Endodermal cell (in vitro differentiated cells): Measurements from ENCODE around the gene ORC6. TPM values are rescaled to one million over a fixed set of nuclear protein-coding genes. Genes with fewer than 3 reads are reported as not detected.

ENCODE experiments used
- DNase-seq: peaks from one replicate; pipeline ENCODE4 v3.0.0-alpha.2; 2017
- H3K27ac ChIP-seq: 2 replicates; pipeline ENCODE4 v1.5.1; 2013; ENCODE audit warnings: mild to moderate bottlenecking, low read depth, low read length, moderate library complexity
- H3K27me3 ChIP-seq: 2 replicates; pipeline ENCODE4 v1.6.1; 2013; ENCODE audit warnings: mild to moderate bottlenecking, low read length, moderate library complexity; ENCODE audit not compliant: insufficient read depth, control insufficient read depth, poor library complexity, severe bottlenecking
- H3K36me3 ChIP-seq: 2 replicates; pipeline ENCODE4 v1.7.0; 2013; ENCODE audit warnings: mild to moderate bottlenecking, low read length, moderate library complexity; ENCODE audit not compliant: control insufficient read depth, insufficient read depth
- H3K4me1 ChIP-seq: one replicate; pipeline ENCODE4 v1.7.0; 2013; ENCODE audit warnings: low read length; ENCODE audit not compliant: control insufficient read depth, insufficient read depth
- H3K4me3 ChIP-seq: 2 replicates; pipeline ENCODE4 v1.5.1; 2013; ENCODE audit warnings: mild to moderate bottlenecking, low read length, moderate library complexity
- H3K9ac ChIP-seq: 2 replicates; pipeline ENCODE4 v1.6.1; 2013; ENCODE audit warnings: mild to moderate bottlenecking, low read length, moderate library complexity; ENCODE audit not compliant: poor library complexity, severe bottlenecking; ENCODE audit errors: extremely low read depth
- H3K9me3 ChIP-seq: 2 replicates; pipeline ENCODE4 v1.6.1; 2013; ENCODE audit warnings: mild to moderate bottlenecking, low read length, moderate library complexity; ENCODE audit not compliant: control insufficient read depth
- H3K27ac Mint-ChIP-seq: 2 replicates; pipeline ENCODE4 v1.8.0; 2020; ENCODE audit warnings: mixed read lengths
- H3K27me3 Mint-ChIP-seq: 2 replicates; pipeline ENCODE4 v1.8.0; 2021; ENCODE audit warnings: mild to moderate bottlenecking, mixed read lengths; ENCODE audit not compliant: insufficient read depth
- H3K36me3 Mint-ChIP-seq: 2 replicates; pipeline ENCODE4 v1.8.0; 2020; ENCODE audit warnings: low read depth, mixed read lengths
- H3K4me1 Mint-ChIP-seq: 2 replicates; pipeline ENCODE4 v1.8.0; 2020; ENCODE audit warnings: mixed read lengths
- H3K4me3 Mint-ChIP-seq: 2 replicates; pipeline ENCODE4 v1.8.0; 2020; ENCODE audit warnings: mild to moderate bottlenecking, moderate library complexity, mixed read lengths
- H3K9me3 Mint-ChIP-seq: 2 replicates; pipeline ENCODE4 v1.8.0; 2020; ENCODE audit warnings: mild to moderate bottlenecking, mixed read lengths
- WGBS, 2 experiments: methylation state at CpG; one replicate each; pipeline versions ENCODE4 v1.1.5 to v1.1.7; 2013; ENCODE audit warnings: missing lambda C conversion rate in 2 of 2, mixed read lengths in 1 of 2; ENCODE audit not compliant: insufficient coverage in 1 of 2, insufficient read length in 1 of 2; 5-methylcytosine and 5-hydroxymethylcytosine counted together
- total RNA-seq, 2 donors: library from RNA; stranded (reverse); fragmentation: NEBNext Ultra II Directional in 1 of 2; extraction: Animal tissue kit (Norgen Biotek cat#: 25700) in 1 of 2; gene quantifications; 2 replicates in 1 of 2; 3 replicates in 1 of 2; pipeline ENCODE4 v1.2.1, GENCODE V29; 2021
- TF ChIP-seq, protein P1 (sequence below): fragments of 200-600 bp; sonication (generic); conservative IDR thresholded peaks from 2 replicates; pipeline ENCODE4 v1.5.0; 2021; ENCODE audit warnings: antibody characterized with exemption, mild to moderate bottlenecking

The ORC6 gene
- total RNA-seq, 2 donors from 2014 or later, result 94.9 to 128 TPM

DNA sequence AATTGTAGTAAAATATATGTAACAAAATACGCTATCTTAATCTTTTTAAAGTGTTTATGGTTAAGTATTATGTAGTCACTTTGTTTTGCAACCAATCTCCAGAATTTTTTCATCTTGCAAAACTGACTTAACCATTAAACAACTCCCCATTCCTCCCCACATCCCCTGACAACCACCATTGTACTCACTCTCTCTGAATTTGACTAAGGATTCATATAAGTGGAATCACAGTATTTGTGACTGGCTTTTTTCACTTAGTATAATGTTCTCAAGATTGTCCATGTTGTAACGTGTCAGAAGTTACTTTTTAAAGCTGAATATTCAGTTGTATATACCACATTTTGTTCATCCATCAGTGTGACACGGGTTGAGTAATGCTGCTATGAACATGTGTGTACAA lies 10.6 kb downstream of the ORC6 start:
- no peaks in the 10 kb centered on the region for H3K9me3 ChIP-seq
- H3K27me3 Mint-ChIP-seq, result no peaks in the 10 kb centered on the region
- H3K4me3 ChIP-seq, result no peak overlapping the region
- WGBS, 2 experiments, result 96 to 100% methylated on average over 2 of the region's 3 CpGs
- no peak overlapping the region for H3K27ac Mint-ChIP-seq
- H3K9me3 Mint-ChIP-seq, result no peaks in the 10 kb centered on the region
- no peak overlapping the region for H3K9ac ChIP-seq
- H3K4me1 ChIP-seq, result no peaks in the 10 kb centered on the region
- H3K36me3 ChIP-seq, result peaks cover 66% of the 10 kb centered on the region
- H3K27me3 ChIP-seq, result no peaks in the 10 kb centered on the region
- H3K27ac ChIP-seq, result no peak overlapping the region
- no peak for DNase-seq
- TF ChIP-seq, protein P1, sequence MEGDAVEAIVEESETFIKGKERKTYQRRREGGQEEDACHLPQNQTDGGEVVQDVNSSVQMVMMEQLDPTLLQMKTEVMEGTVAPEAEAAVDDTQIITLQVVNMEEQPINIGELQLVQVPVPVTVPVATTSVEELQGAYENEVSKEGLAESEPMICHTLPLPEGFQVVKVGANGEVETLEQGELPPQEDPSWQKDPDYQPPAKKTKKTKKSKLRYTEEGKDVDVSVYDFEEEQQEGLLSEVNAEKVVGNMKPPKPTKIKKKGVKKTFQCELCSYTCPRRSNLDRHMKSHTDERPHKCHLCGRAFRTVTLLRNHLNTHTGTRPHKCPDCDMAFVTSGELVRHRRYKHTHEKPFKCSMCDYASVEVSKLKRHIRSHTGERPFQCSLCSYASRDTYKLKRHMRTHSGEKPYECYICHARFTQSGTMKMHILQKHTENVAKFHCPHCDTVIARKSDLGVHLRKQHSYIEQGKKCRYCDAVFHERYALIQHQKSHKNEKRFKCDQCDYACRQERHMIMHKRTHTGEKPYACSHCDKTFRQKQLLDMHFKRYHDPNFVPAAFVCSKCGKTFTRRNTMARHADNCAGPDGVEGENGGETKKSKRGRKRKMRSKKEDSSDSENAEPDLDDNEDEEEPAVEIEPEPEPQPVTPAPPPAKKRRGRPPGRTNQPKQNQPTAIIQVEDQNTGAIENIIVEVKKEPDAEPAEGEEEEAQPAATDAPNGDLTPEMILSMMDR, result no peak
- no peak overlapping the region for H3K4me3 Mint-ChIP-seq
- H3K4me1 Mint-ChIP-seq, result no peaks in the 10 kb centered on the region
- H3K36me3 Mint-ChIP-seq, result peaks cover 59% of the 10 kb centered on the region

DNA sequence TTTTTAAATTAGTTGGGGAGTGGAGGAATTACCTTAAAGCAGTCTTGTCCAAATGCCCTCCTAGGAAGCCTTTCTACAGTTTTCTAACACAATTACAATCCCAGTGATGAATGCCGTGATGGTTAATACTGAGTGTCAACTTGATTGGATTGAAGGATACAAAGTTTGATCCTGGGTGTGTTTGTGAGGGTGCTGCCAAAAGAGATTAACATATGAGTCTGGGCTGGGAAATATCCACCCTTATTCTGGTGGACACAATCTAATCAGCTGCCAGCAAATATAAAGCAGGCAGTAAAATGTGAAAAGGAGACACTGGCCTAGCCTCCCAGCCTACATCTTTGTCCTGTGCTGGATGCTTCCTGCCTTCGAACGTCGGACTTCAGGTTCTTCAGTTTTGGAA lies 12.2 kb downstream of the ORC6 start:
- DNase-seq, result no peak
- TF ChIP-seq, protein P1, result no peak
- H3K4me3 ChIP-seq, result no peak overlapping the region
- no peaks in the 10 kb centered on the region for H3K4me1 ChIP-seq
- Mint-ChIP-seq H3K4me3 (no peak overlapping the region), H3K27me3 (no peaks in the 10 kb centered on the region), H3K36me3 (peaks cover 43% of the 10 kb centered on the region), H3K27ac (no peak overlapping the region), H3K9me3 (no peaks in the 10 kb centered on the region), H3K4me1 (no peaks in the 10 kb centered on the region)
- no peak overlapping the region for H3K27ac ChIP-seq
- H3K36me3 ChIP-seq, result peaks cover 50% of the 10 kb centered on the region
- 93 to 100% methylated on average over 3 to 4 of the region's 4 CpGs for WGBS, 2 experiments
- no peaks in the 10 kb centered on the region for H3K27me3 ChIP-seq
- no peaks in the 10 kb centered on the region for H3K9me3 ChIP-seq
- no peak overlapping the region for H3K9ac ChIP-seq

DNA sequence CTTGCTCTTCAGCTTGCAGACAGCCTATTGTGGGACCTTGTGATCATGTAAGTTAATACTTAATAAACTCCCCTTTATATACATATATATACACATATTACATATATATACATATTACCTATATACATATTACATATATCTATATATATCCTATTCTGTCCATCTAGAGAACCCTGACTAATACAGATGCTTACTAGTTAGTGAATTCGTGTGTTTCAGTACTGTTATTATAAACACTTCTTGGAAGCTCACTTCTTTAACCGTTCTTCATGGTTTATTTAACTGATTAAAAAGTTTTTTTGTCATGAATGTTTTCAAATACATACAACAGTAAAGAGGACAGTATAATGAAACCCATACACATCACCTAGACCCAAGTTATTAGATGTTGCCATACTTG lies 12.6 kb downstream of the ORC6 start:
- WGBS, 2 experiments, result 100% methylated on average over 1 of the region's 2 CpGs; no CpG with 5 or more reads in 1 of the 2 experiments
- Mint-ChIP-seq H3K4me1 (peaks cover 2% of the 10 kb centered on the region), H3K36me3 (peaks cover 41% of the 10 kb centered on the region)

More for the DNA sequence above, 12.6 kb downstream of the ORC6 start:
- TF ChIP-seq, protein P1, result no peak
- Histone ChIP-seq H3K9ac (no peak overlapping the region), H3K4me1 (no peaks in the 10 kb centered on the region), H3K9me3 (no peaks in the 10 kb centered on the region), H3K36me3 (peaks cover 46% of the 10 kb centered on the region), H3K27ac (no peak overlapping the region), H3K4me3 (no peak overlapping the region), H3K27me3 (no peaks in the 10 kb centered on the region)
- no peaks in the 10 kb centered on the region for H3K27me3 Mint-ChIP-seq
- no peak for DNase-seq
- H3K27ac Mint-ChIP-seq, result no peak overlapping the region
- no peaks in the 10 kb centered on the region for H3K9me3 Mint-ChIP-seq
- H3K4me3 Mint-ChIP-seq, result no peak overlapping the region
